ENCODE data around the gene TRAF7.

Gene TRAF7

GRCh38 chr16:2216330-2216729 is 60.7 kb downstream of the TRAF7 start:
- DNase-seq (ENCODE audit: low read depth in 2 of 2) = no peak

- peak; percentile 98 for DNase-seq (ENCODE audit: low read depth in 2 of 2)
Measured at GRCh38 chr16:2223221-2223941, 67.8 kb downstream of the TRAF7 start, which contains the start of gene E4F1. Gene E4F1 (plus strand): TSS chr16:2223591. CDS start chr16:2223614, 23 bp downstream.

GRCh38 chr16:2223942-2224486 is 68.4 kb downstream of the TRAF7 start:
- DNase-seq (ENCODE audit: low read depth in 2 of 2) = no peak

GRCh38 chr16:2226245-2226793 is 70.7 kb downstream of the TRAF7 start:
- DNase-seq (ENCODE audit: low read depth in 2 of 2) = no peak

GRCh38 chr16:2226918-2227317 is 71.3 kb downstream of the TRAF7 start:
- no peak for DNase-seq (ENCODE audit: low read depth in 2 of 2)

Data from fibroblast of skin of left biceps (primary cell).